GM19395 (cell line): ENCODE data around the gene PAPOLG.
A peak's percentile ranks its signal among the peaks of the same experiment; 100 is the strongest.
"Not testable (repeated sequence)": the region's sequence is repeated elsewhere in the genome, so short reads cannot be mapped to it uniquely, and the experiment has no call there.

Experiments
- ATAC-seq: cut with Tn5 transposase; IDR thresholded peaks from one replicate; pipeline ENCODE4 v1.9.1; 2021; ENCODE audit warnings: mild to moderate bottlenecking, moderate library complexity; ENCODE audit not compliant: unreplicated experiment

The PAPOLG gene

GRCh38 chr2:60821587-60822302 lies 65.7 kb downstream of the PAPOLG start:
- no peak for ATAC-seq

- ATAC-seq, result no peak
Measured at GRCh38 chr2:60822987-60823386, 66.9 kb downstream of the PAPOLG start.

DNA sequence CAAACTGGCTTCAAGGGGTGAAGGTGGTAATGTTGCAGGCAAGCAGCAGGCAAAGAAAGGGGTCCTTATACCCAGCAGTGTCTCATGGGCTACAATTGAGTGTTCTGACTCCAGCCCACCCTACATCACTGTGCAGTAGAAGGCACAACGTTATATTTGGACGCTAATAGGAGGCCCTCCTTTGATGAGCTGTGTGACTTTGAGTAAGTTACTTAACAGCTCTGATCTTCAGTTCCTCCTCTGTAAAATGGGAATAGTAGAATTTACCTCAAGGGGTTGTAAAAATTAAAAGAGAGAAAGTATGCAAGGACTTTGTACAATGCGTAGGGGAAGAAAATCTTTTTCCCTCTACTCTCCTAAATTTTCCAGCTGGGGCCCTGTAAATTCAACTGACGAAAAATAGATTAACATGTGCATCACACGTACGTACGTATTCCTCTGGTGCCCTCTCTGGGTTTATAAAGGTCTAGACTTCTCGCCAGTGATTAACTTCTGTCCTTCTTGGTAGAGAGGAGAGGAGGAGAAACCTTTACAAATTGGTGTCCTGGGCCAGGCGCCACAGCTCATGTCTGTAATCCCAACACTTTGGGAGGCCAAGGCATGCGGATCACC lies 67.7 kb downstream of the PAPOLG start:
- no peak for ATAC-seq

DNA sequence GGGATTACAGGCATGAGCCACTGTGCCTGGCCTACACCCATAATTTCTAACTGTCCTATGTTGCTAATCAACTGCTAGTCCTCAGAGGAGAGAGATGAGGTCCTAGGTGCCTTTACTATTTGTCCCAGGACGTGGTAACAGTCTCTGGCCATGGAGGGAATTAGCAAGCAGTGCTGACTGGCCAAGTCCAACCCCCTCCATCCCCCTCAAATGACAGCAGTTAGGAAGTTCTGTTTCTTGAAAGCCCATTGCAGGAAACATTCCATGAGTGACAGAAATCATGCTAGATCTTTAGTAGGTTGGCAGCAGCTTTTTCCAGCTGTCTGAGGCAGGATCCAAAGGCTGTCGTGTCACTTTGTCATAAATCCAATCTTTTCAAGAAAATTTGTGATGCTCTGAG lies 69.6 kb downstream of the PAPOLG start:
- no peak for ATAC-seq

- no peak for ATAC-seq
Measured at GRCh38 chr2:60826111-60826510, 70.0 kb downstream of the PAPOLG start.

- not testable (repeated sequence) for ATAC-seq
Measured at GRCh38 chr2:60826860-60827259, 70.8 kb downstream of the PAPOLG start.

DNA sequence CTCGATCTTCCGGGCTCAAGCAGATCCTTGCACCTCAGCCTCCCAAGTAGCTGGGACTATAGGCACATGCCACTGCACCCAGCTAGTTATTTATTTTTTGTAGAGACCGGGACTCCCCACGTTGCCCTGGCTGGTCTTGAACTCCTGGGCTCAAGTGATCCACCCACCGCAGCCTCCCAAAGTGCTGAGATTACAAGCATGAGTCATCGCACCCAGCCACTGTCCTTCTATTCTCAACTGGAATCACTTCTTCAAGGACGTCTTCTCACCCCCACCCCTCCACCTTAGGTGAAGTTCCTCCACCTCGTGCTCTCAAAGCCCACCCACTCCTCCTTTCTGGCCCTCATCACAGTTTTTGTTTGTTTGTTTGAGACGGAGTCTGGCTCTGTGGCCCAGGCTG lies 71.3 kb downstream of the PAPOLG start:
- ATAC-seq, result no peak

DNA sequence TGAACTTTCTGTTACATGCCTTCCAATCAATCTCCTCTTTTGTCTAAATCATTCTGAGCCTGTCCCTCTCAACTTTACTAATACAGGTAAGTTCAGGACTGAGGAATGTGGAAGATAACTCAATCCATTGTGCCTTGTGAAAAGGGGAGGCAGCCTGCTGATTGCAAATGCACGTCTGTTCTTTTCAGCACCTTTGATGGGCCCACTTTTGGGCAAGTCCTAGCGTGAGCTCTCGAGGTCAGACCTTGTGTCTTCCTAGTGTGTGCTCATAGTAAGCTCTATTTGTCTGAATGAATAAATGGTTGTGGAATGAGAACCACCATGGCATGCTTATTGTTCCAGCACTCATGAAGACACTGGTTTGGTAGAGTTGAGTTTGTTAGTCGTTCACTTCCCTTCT lies 74.9 kb downstream of the PAPOLG start:
- no peak for ATAC-seq

DNA sequence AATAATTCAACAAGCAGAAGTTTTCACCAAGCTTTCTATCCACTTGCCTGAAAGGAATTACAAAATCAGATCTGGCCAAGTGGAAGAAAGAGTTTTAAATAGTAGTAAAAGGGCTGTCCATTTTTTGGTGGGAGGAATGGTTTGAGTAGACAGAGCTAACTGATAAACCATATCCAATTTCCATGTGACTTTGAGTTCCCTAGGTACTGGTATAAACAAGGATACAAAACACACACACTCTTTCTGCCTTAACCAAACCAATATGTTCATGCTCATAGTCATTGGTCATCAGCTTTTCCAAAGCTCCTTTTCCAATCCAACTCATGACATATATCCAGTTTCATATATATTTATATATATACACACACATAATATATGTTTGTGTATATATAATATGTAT lies 75.9 kb downstream of the PAPOLG start:
- no peak for ATAC-seq

DNA sequence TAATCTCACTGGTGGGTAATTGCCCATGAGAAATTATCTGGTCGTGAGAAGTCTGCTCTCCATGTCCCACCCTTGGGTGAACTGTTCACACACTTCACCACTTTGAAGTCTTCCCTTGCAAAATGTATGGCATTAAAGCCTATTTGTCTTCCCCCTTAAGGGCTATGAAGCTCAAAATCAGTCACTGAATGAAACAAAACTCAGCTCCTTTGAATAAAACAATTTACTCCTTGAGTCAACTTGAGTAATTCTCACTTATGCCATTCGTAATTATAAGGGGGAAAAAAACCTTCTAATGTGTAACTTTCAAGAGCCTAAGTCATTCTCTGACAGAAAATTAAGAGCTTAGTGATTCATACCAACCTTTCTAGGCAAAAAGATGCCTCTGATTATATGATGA lies 76.6 kb downstream of the PAPOLG start:
- ATAC-seq, result no peak

GRCh38 chr2:60834270-60834717 lies 78.2 kb downstream of the PAPOLG start:
- ATAC-seq, result no peak

DNA sequence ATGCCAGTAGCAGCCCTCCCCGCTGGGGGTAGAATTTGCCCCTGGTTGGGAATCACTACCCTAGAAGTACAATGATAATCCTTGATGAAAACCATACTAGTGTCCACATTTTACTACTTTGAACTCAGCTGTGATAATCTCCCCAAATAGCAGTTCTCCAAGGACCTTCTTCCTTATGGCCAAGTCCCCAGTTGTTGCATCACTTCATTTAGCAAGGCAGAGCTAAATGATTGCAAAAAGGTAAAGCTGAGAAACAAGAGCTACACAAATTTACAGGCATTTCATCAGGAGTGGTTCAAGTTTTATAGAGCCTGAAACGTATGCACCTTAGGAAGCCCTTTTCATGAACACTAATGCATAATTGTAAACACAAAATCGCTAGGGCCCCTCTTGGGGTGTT lies 80.4 kb downstream of the PAPOLG start:
- no peak for ATAC-seq

DNA sequence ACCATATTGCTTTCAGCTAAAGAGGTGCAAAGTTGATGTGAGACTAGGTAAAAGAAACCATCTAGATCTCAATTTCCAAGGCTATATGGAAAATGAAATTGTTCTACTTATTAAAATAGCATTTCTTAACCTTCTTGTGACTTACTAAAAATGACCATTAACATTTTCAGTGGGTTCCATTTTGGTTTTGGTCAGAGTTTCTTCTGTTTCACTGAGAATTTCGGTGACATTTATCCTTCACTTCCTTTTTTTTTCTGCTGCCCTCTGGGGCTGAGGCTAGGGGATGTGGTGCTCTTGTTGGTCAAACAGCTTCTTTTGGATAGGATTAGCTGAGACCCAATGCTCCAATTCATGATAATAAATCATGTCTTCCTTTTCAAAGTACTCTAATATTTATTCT lies 81.1 kb downstream of the PAPOLG start:
- ATAC-seq, result peak; percentile 21

- ATAC-seq, result no peak
Measured at GRCh38 chr2:60838481-60838880, 82.4 kb downstream of the PAPOLG start.

DNA sequence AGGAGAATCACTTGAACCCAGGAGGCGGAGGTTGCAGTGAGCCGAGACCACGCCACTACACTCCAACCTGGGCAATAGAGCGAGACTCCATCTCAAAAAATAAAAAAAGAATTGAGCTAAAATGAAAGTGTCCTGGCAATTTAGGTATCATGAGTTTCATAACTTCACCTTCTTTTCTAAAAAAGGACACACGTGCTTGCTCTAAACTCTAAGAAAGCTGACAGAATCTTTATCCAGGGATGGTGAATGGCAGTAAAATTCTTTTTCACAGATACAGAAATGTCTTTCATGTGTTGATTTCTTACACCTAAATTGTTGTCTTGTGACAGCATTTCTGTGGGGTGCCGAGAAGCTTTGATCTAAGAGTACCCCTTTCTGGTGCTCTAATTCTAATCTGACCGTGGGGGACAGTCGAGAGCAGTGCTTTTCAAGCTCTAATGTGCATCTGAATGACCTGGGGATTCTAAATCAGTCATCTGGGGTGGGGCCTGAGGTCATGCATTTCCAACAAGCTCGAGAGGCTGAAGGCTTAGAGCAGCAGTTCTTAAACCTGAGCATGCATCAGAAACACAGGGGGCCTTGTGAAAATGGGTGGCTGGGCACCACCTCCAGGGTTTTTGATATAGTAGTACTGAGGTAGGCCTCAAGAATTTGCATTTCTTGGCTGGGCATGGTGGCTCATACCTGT lies 83.2 kb downstream of the PAPOLG start:
- ATAC-seq, result peak; percentile 61

- peak; percentile 54 for ATAC-seq
Measured at GRCh38 chr2:60840880-60841279, 84.8 kb downstream of the PAPOLG start.

GRCh38 chr2:60843006-60843405 lies 86.9 kb downstream of the PAPOLG start:
- no peak for ATAC-seq

DNA sequence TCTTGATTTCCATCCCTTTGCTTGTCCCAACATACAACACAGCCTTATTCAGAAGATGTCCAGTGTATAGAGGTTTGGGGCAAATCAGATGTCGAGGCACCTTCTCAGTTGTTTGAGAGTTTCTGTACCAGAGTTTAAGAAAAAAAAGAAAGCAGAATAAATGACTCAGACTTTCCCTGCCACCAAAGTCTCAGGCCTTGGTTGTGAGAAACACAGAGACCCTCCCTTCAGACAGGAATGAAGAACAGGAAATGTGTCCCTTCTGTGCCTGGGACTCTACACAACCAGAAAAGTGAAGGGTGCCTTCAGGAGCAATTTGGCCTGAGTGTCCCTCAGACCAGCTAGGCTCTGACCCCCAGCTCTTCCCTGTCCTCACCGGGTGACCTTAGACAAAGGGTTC lies 88.0 kb downstream of the PAPOLG start:
- ATAC-seq, result no peak

DNA sequence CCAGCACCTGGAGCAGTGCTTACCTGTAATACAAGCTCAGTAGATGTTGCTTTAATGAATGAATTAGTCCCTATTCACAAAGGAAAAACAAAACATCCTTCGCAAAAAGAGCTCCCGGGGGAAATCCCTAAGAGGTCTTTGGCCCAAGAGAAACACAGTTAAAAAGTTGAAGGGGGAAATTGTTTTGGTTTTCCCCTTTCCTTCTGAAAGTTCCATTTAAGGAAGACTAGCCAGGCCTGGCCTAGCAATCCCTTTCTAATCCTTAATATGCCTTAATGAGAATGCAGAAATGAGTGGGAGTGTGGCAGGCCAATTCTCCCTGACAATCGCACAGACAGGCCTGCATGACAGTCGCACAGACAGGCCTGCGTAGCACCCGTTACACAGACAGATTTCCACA lies 91.8 kb downstream of the PAPOLG start:
- ATAC-seq, result no peak
